ENCODE measurements around the gene NLRC5.
A peak's percentile ranks its signal among the peaks of the same experiment; 100 is the strongest.

NLRC5 gene

DNA sequence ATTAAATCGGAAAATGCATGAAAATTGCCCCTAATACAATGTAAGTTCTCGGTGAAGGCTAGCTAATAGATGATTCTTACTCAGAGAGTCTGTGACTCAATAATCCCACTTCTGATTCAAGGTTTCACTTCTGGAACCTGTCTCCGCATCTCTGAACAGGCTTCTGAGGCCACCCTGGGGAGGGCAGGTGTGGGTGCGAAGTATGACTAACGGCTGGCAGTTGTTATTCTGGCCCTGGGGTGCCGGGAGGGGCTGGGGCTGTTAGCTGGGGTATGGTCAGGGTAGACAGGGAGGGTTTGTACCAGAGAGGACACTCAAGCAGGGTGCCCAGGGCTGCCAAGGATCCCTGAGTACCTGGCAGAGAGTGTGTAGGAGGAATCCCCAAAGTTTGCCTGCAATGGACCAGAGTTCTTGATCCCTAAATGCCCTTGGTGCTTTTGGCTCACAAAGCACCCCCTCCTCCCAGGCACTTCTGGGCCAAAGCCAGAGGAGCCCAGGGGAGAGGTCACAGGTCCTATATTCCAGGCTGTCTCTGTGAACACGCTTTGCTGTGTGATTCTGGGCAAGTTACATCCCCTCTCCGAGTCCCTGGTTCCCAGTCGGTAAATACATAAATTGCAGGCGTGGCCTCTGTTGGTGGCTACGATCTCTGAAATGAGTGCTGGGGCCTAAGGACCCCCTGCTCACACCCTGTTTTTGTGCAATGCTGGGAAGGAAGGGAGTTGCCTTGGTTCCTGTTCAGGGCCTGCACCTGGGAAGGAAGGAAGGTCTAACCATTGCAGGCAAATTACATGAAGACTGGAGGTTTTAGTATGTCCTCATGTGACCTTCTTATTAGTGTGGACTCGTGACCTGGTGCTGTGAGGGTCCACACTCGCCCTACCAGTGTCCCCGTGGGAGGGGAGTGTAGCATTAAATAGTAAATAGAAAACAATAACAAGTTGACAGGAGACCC lies 53.1 kb downstream of the NLRC5 start:
- in situ Hi-C loops (cut with HindIII; ENCODE audit: low sequenced_read_pairs), result no loop called here
- TF ChIP-seq, protein P1, sequence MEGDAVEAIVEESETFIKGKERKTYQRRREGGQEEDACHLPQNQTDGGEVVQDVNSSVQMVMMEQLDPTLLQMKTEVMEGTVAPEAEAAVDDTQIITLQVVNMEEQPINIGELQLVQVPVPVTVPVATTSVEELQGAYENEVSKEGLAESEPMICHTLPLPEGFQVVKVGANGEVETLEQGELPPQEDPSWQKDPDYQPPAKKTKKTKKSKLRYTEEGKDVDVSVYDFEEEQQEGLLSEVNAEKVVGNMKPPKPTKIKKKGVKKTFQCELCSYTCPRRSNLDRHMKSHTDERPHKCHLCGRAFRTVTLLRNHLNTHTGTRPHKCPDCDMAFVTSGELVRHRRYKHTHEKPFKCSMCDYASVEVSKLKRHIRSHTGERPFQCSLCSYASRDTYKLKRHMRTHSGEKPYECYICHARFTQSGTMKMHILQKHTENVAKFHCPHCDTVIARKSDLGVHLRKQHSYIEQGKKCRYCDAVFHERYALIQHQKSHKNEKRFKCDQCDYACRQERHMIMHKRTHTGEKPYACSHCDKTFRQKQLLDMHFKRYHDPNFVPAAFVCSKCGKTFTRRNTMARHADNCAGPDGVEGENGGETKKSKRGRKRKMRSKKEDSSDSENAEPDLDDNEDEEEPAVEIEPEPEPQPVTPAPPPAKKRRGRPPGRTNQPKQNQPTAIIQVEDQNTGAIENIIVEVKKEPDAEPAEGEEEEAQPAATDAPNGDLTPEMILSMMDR (IDR thresholded peaks at IDR 0.05; ENCODE audit: low read depth, low read length), result no peak
- DNase-seq (ENCODE audit: low read depth, low spot score), result peak; percentile 44
- H3K4me3 ChIP-seq (ENCODE audit: low read depth, low read length), result no peak overlapping the region

DNA sequence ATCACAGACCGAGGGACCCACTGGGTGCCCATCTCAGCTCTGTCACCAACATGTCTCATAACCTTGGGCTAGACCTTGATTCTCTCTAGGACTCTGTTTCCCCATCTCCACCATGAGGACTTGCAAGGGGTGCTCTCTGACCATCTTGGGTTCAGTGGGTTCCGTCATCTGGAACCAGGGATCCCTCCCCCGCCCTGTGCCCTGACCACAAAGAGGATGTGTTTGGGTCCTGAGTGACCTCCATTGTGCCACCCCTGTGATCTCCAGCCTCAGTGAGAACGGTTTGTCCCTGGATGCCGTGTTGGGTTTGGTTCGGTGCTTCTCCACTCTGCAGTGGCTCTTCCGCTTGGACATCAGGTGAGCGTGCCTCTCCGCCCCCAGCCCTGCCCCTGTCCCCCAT lies 53.9 kb downstream of the NLRC5 start:
- in situ Hi-C loops (cut with HindIII; ENCODE audit: low sequenced_read_pairs), result no loop called here
- DNase-seq (ENCODE audit: low read depth, low spot score), result no peak
- TF ChIP-seq, protein P1 (IDR thresholded peaks at IDR 0.05; ENCODE audit: low read depth, low read length), result no peak
- no peak overlapping the region for H3K4me3 ChIP-seq (ENCODE audit: low read depth, low read length)

DNA sequence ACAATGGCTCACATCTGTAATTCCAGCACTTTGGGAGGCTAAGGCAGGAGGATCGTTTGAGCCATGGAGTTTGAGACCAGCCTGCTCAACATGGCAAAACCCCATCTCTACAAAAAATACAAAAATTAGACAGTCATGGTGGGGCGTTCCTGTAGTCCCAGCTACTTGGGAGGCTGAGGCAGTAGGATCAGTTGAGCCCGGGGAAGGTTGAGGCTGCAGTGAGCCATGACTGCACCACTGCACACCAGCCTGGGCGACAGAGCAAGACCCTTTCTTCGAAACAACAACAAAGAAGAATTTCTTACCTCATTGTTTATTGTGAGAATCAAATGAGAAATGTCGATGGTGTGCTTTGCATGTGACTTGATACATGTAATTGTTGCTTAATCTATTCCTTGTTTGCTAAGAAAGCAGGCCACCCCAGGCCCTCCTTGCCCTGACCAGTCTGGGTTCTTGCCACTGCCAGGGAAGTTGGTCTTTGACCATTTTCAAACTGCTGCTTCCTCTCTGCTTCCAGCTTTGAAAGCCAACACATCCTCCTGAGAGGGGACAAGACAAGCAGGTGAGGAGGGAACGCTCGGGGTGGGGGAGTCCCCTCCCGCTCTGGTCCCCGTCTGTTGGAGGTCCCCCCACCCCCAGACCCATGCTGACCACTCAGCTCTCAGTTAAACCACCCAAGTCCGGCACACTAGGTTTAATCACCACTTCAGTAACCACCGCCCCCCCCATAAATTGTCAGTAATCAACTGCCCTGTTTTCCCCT lies 55.8 kb downstream of the NLRC5 start:
- TF ChIP-seq, protein P1 (IDR thresholded peaks at IDR 0.05; ENCODE audit: low read depth, low read length), result no peak
- in situ Hi-C loops (cut with HindIII; ENCODE audit: low sequenced_read_pairs), result no loop called here
- H3K4me3 ChIP-seq (ENCODE audit: low read depth, low read length), result no peak overlapping the region
- no peak for DNase-seq (ENCODE audit: low read depth, low spot score)

DNA sequence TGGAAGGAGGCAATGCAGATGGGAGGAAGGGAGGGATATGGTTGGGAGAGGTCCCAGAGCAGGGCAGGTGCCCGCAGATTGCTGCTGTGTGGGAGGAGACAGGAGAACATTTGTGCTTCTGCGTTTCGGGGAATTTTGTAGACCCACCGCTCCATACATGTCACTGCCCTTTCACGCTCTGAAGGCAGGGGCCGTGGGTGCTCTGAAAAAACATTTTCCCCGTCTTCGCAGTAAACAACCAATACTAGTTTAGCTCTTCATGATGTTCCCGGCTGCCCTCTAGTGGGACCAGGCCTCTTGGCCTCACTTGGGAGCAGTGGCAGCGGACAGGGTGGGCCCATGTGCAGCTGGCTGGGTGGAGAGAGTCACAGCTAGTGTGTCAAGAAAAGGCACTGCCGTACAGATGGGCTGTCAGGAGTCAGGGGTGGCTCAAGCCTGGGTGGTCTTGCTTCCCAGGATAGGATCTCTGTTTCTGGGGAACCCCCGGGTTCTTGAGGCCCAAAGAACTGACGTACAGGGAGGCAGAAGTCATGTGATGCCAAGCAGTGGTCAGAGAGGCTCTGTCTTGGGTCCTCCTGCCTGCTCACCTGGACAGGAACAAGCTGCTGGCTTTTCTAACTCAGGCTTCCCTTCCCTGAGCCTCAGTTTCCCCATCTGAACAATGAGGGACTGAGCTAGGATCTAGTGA lies 56.5 kb downstream of the NLRC5 start:
- in situ Hi-C loops (cut with HindIII; ENCODE audit: low sequenced_read_pairs), result no loop called here
- TF ChIP-seq, protein P1 (IDR thresholded peaks at IDR 0.05; ENCODE audit: low read depth, low read length), result peak; percentile 95
- peak; percentile 62 for DNase-seq (ENCODE audit: low read depth, low spot score)

DNA sequence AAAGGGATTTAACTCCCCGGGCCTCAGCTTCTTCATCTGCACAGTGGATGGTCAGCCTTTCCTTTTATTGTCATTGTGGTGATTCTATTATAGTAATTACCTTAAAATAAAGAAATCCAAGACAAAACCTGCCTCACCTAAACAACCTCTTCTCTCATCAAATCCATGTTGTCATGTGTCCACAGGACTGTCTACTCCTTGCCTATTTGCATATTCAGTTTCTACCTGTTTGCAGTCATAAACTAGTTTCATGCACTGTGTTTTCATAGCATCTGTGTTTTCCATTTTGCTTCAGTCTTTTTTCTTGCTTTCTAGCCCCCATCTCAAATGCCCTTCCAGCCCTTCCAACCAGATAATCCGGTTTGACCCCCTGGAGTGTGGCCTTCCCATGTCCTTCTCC lies 58.7 kb downstream of the NLRC5 start:
- TF ChIP-seq, protein P1 (IDR thresholded peaks at IDR 0.05; ENCODE audit: low read depth, low read length), result no peak
- no peak overlapping the region for H3K4me3 ChIP-seq (ENCODE audit: low read depth, low read length)
- in situ Hi-C loops (cut with HindIII; ENCODE audit: low sequenced_read_pairs), result no loop called here
- DNase-seq (ENCODE audit: low read depth, low spot score), result no peak

More for the DNA sequence above, 56.5 kb downstream of the NLRC5 start:
- no peak overlapping the region for H3K4me3 ChIP-seq (ENCODE audit: low read depth, low read length)

DNA sequence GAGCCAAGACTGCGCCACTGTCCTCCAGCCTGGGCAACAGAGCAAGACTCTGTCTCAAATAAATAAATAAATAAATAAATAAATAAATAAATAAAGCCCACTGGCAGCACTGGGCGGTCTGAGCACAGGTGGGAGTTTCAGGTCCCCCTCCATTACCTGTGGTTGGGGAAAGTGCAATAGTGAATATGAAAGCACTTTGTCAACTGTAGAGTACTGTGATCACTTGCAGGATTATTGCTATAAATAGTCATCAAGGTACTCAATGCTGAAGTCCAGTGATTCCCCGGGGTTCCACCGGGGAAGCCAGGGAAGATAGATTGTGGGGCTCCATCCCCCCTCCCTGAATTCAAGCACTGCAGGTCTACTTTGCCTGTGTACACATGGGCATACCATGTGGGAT lies 60.3 kb downstream of the NLRC5 start:
- in situ Hi-C loops (cut with HindIII; ENCODE audit: low sequenced_read_pairs), result no loop called here
- H3K4me3 ChIP-seq (ENCODE audit: low read depth, low read length), result no peak overlapping the region
- TF ChIP-seq, protein P1 (IDR thresholded peaks at IDR 0.05; ENCODE audit: low read depth, low read length), result no peak
- DNase-seq (ENCODE audit: low read depth, low spot score), result no peak
